ENCODE results near the gene PAPOLB. TPM values are rescaled to one million over a fixed set of nuclear protein-coding genes. Genes with fewer than 3 reads are reported as not detected.

Gene PAPOLB
- polyA plus RNA-seq, 1 donor from 2014 or later, result 0.05 TPM

GRCh38 chr7:4851459-4852422 is 10.1 kb downstream of the PAPOLB start:
- Histone ChIP-seq H3K36me3 (ENCODE audit: insufficient read depth, low read length) (no peaks in the 10 kb centered on the region), H3K79me2 (replicated peaks; ENCODE audit: insufficient read depth, low read length) (no peaks in the 10 kb centered on the region), H3K27me3 (ENCODE audit: insufficient read depth, low read depth, low read length) (no peaks in the 10 kb centered on the region), H3F3A (ENCODE audit: insufficient read depth, low read length, poor library complexity, severe bottlenecking) (no peaks in the 10 kb centered on the region), H3K9me3 (ENCODE audit: low read length) (no peaks in the 10 kb centered on the region), H3K27ac (ENCODE audit: low read length) (no peak overlapping the region), H3K4me2 (ENCODE audit: low read length) (no peak overlapping the region), H3K9me2 (ENCODE audit: insufficient read depth, low read length) (no peaks in the 10 kb centered on the region), H2AFZ (ENCODE audit: low read depth, low read length) (no peak overlapping the region), H3K9ac (ENCODE audit: low read length) (no peak overlapping the region), H4K20me1 (ENCODE audit: insufficient read depth) (no peaks in the 10 kb centered on the region), H3K4me3 (ENCODE audit: low read length) (no peak overlapping the region)
- TF ChIP-seq MXI1 (conservative IDR thresholded peaks at IDR 0.05; ENCODE audit: poor library complexity, severe bottlenecking) (no peak), RAD21 (conservative IDR thresholded peaks at IDR 0.05) (no peak), SMC3 (conservative IDR thresholded peaks at IDR 0.05; ENCODE audit: poor library complexity) (no peak), CTCF (IDR thresholded peaks at IDR 0.05; ENCODE audit: poor library complexity, severe bottlenecking) (no peak), POLR2AphosphoS5 (IDR thresholded peaks at IDR 0.05) (no peak), EZH2 (IDR thresholded peaks at IDR 0.05; ENCODE audit: borderline replicate concordance, insufficient read depth, low read length, poor library complexity, severe bottlenecking) (no peak), TAF1 (IDR thresholded peaks at IDR 0.05; ENCODE audit: low read depth) (no peak), REST (IDR thresholded peaks at IDR 0.05; ENCODE audit: borderline replicate concordance) (no peak), EP300 (conservative IDR thresholded peaks at IDR 0.05; ENCODE audit: poor library complexity, severe bottlenecking) (no peak)

DNA sequence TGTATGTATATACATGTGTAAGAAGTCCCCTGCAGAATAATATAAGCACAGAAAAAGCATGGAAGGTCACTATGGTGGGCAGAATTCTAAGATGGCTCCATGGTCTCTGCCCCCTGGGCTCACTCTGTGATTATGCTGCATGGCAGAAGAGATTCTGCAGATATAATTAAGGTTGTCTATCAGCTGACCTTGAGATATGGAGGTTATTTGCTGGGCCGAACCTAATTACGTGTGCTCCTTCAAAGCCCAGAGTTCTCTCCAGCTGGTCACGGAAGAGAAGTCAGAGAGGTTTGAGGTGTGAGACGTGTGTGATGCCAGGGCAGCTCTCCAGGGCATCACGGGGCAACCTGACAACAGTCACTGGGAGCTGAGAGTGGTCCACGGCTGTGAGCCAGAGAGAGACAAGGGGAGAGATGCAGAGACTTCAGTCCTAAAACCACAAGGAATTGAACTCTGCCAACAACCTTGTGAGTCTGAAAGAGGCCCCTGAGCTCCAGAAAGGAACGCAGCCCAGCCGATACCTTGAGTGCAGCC is 11.5 kb downstream of the PAPOLB start:
- no peaks in the 10 kb centered on the region for H3K79me2 ChIP-seq (replicated peaks; ENCODE audit: insufficient read depth, low read length)
- no peak overlapping the region for H3K4me2 ChIP-seq (ENCODE audit: low read length)
- H3K9ac ChIP-seq (ENCODE audit: low read length), result no peak overlapping the region
- TF ChIP-seq EZH2 (IDR thresholded peaks at IDR 0.05; ENCODE audit: borderline replicate concordance, insufficient read depth, low read length, poor library complexity, severe bottlenecking) (no peak), CTCF (IDR thresholded peaks at IDR 0.05; ENCODE audit: poor library complexity, severe bottlenecking) (no peak), TAF1 (IDR thresholded peaks at IDR 0.05; ENCODE audit: low read depth) (no peak), POLR2AphosphoS5 (IDR thresholded peaks at IDR 0.05) (no peak), MXI1 (conservative IDR thresholded peaks at IDR 0.05; ENCODE audit: poor library complexity, severe bottlenecking) (no peak), SMC3 (conservative IDR thresholded peaks at IDR 0.05; ENCODE audit: poor library complexity) (no peak), RAD21 (conservative IDR thresholded peaks at IDR 0.05) (no peak)
- no peak overlapping the region for H3K27ac ChIP-seq (ENCODE audit: low read length)
- H3F3A ChIP-seq (ENCODE audit: insufficient read depth, low read length, poor library complexity, severe bottlenecking), result no peaks in the 10 kb centered on the region
- H3K9me2 ChIP-seq (ENCODE audit: insufficient read depth, low read length), result no peaks in the 10 kb centered on the region
- H3K4me3 ChIP-seq (ENCODE audit: low read length), result no peak overlapping the region
- H2AFZ ChIP-seq (ENCODE audit: low read depth, low read length), result no peak overlapping the region
- no peaks in the 10 kb centered on the region for H3K9me3 ChIP-seq (ENCODE audit: low read length)
- no peaks in the 10 kb centered on the region for H3K36me3 ChIP-seq (ENCODE audit: insufficient read depth, low read length)
- no peaks in the 10 kb centered on the region for H3K27me3 ChIP-seq (ENCODE audit: insufficient read depth, low read depth, low read length)
- H4K20me1 ChIP-seq (ENCODE audit: insufficient read depth), result no peaks in the 10 kb centered on the region

Data from neural cell (in vitro differentiated cells).